ENCODE data around the gene ERBB4.

The ERBB4 gene

DNA sequence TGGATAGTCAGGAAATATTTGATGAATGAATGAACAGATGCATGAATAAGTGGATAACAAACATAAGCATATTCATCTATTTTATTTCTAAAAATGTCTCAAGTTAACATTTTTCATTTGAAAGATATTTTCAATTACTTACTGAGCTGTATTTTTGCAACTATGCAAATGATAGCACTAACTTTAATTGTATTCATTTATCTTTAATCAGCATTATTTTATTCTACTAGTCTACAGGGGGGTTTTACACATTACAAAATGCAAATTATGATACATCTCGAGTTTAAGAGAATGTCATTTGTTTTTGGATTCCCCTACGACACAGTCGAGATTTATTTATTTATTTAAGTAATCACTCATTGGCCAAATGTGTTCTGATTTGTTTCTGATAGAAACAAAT lies 530.6 kb downstream of the ERBB4 start:
- TF ChIP-seq EZH2phosphoT487 (IDR thresholded peaks at IDR 0.05; ENCODE audit: borderline replicate concordance, low read length) = no peak
- TF ChIP-seq, protein P1, sequence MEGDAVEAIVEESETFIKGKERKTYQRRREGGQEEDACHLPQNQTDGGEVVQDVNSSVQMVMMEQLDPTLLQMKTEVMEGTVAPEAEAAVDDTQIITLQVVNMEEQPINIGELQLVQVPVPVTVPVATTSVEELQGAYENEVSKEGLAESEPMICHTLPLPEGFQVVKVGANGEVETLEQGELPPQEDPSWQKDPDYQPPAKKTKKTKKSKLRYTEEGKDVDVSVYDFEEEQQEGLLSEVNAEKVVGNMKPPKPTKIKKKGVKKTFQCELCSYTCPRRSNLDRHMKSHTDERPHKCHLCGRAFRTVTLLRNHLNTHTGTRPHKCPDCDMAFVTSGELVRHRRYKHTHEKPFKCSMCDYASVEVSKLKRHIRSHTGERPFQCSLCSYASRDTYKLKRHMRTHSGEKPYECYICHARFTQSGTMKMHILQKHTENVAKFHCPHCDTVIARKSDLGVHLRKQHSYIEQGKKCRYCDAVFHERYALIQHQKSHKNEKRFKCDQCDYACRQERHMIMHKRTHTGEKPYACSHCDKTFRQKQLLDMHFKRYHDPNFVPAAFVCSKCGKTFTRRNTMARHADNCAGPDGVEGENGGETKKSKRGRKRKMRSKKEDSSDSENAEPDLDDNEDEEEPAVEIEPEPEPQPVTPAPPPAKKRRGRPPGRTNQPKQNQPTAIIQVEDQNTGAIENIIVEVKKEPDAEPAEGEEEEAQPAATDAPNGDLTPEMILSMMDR (IDR thresholded peaks at IDR 0.05; ENCODE audit: low read depth, low read length, poor library complexity, severe bottlenecking) = no peak
- Histone ChIP-seq H3F3A (ENCODE audit: control insufficient read depth, insufficient read depth) (no peaks in the 10 kb centered on the region), H3K79me2 (ENCODE audit: control insufficient read depth, low read length) (no peaks in the 10 kb centered on the region), H3K4me1 (ENCODE audit: control insufficient read depth, low read length) (peaks cover 17% of the 10 kb centered on the region), H3K27me3 (ENCODE audit: control insufficient read depth, low read length) (no peaks in the 10 kb centered on the region), H3K9me3 (ENCODE audit: control insufficient read depth, insufficient read depth, low read length) (no peaks in the 10 kb centered on the region), H3K4me2 (ENCODE audit: low read length) (no peak overlapping the region), H3K27ac (ENCODE audit: low read depth, low read length) (no peak overlapping the region), H3K4me3 (ENCODE audit: low read length) (no peak overlapping the region), H4K20me1 (ENCODE audit: control insufficient read depth, insufficient read depth, low read depth, low read length) (no peaks in the 10 kb centered on the region), H3K36me3 (ENCODE audit: control insufficient read depth, low read length) (no peaks in the 10 kb centered on the region), H3K9me2 (replicated peaks; ENCODE audit: control insufficient read depth, low read length) (no peaks in the 10 kb centered on the region)

DNA sequence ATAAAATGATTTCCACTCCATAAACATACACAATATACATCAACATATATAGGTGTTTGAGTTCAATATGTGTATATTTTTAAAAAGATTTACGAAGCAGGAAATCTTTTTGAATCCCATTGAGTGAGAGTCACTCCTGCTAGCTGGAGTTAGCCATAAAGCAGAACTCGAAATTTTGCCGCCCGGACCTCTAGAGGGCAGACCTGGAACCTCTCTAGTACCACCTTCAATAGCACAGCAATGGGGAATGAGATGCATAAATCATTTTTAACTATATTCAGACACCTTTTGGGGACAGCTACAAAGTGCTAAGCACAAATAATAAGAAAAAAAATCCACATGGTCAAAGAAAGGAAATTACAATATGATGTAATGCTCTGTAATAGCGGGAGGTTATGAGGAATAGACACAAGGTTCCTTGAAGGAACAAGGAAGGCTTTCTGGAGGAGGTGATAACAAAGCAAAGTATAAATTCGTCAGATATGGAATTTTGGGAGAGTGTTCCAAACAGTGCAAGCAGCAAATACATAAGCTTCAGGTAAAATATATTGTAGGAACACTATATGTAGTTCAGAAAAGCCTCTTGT lies 533.4 kb downstream of the ERBB4 start:
- TF ChIP-seq, protein P1 (IDR thresholded peaks at IDR 0.05; ENCODE audit: low read depth, low read length, poor library complexity, severe bottlenecking) = peak; percentile 66
- TF ChIP-seq EZH2phosphoT487 (IDR thresholded peaks at IDR 0.05; ENCODE audit: borderline replicate concordance, low read length) = no peak
- no peak overlapping the region for H3K27ac ChIP-seq (ENCODE audit: low read depth, low read length)
- H3K4me3 ChIP-seq (ENCODE audit: low read length) = no peak overlapping the region
- no peaks in the 10 kb centered on the region for H3K27me3 ChIP-seq (ENCODE audit: control insufficient read depth, low read length)
- no peaks in the 10 kb centered on the region for H3K36me3 ChIP-seq (ENCODE audit: control insufficient read depth, low read length)
- no peaks in the 10 kb centered on the region for H3K9me2 ChIP-seq (replicated peaks; ENCODE audit: control insufficient read depth, low read length)
- H3F3A ChIP-seq (ENCODE audit: control insufficient read depth, insufficient read depth) = no peaks in the 10 kb centered on the region
- no peaks in the 10 kb centered on the region for H4K20me1 ChIP-seq (ENCODE audit: control insufficient read depth, insufficient read depth, low read depth, low read length)
- no peak overlapping the region for H3K4me2 ChIP-seq (ENCODE audit: low read length)
- no peaks in the 10 kb centered on the region for H3K9me3 ChIP-seq (ENCODE audit: control insufficient read depth, insufficient read depth, low read length)
- no peaks in the 10 kb centered on the region for H3K79me2 ChIP-seq (ENCODE audit: control insufficient read depth, low read length)
- peaks cover 17% of the 10 kb centered on the region for H3K4me1 ChIP-seq (ENCODE audit: control insufficient read depth, low read length)

DNA sequence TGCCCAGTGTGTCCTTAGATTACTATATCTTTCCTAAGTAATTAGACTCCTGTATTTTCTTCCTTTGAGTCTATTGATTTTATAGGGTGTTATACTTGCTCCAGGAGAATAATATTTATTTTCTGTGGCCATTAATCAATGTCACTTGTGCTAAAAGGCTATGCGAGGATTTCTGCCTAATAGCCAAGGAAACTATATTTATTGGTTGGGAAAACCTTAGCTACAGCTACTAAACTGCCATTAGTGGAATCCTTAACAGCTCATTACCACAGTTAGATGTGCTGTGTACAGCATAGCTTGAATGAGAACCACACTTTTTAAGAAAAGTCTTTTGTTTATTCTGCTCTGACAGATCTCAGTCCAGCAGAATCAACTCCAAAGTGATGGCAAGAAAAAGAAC lies 537.3 kb downstream of the ERBB4 start:
- H3K27ac ChIP-seq (ENCODE audit: low read depth, low read length) = no peak overlapping the region
- H3K27me3 ChIP-seq (ENCODE audit: control insufficient read depth, low read length) = no peaks in the 10 kb centered on the region
- H3K4me2 ChIP-seq (ENCODE audit: low read length) = no peak overlapping the region
- H3K4me3 ChIP-seq (ENCODE audit: low read length) = no peak overlapping the region
- no peaks in the 10 kb centered on the region for H4K20me1 ChIP-seq (ENCODE audit: control insufficient read depth, insufficient read depth, low read depth, low read length)
- H3K9me3 ChIP-seq (ENCODE audit: control insufficient read depth, insufficient read depth, low read length) = no peaks in the 10 kb centered on the region
- H3K36me3 ChIP-seq (ENCODE audit: control insufficient read depth, low read length) = no peaks in the 10 kb centered on the region
- no peaks in the 10 kb centered on the region for H3K9me2 ChIP-seq (replicated peaks; ENCODE audit: control insufficient read depth, low read length)
- no peaks in the 10 kb centered on the region for H3K4me1 ChIP-seq (ENCODE audit: control insufficient read depth, low read length)
- H3K79me2 ChIP-seq (ENCODE audit: control insufficient read depth, low read length) = no peaks in the 10 kb centered on the region
- no peaks in the 10 kb centered on the region for H3F3A ChIP-seq (ENCODE audit: control insufficient read depth, insufficient read depth)
- TF ChIP-seq, protein P1 (IDR thresholded peaks at IDR 0.05; ENCODE audit: low read depth, low read length, poor library complexity, severe bottlenecking) = no peak
- TF ChIP-seq EZH2phosphoT487 (IDR thresholded peaks at IDR 0.05; ENCODE audit: borderline replicate concordance, low read length) = no peak

All from DOHH2 (cell line).